Measurements from ENCODE around the gene BATF.

BATF gene

DNA sequence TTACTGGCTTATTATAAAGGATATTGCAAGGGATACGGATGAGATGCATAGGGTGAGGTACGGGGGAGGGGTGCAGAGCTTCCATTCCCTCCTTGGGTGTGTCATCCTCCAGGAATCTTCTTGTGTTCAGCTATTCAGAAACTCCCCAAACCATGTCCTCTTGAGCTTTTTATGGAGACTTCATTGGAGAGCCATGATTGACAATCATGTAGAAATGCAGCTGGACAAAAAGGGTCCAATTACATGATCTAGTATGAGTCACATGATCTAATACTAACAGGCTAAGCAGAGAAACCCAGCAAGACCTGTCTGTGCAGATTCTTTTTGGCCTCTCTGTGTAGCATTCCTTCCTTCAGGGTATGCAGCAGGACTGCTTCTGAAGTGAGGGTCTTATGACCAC is 32.2 kb downstream of the BATF start:
- TF ChIP-seq EGR1 (IDR thresholded peaks at IDR 0.05) = no peak
- TF ChIP-seq CREB1 (IDR thresholded peaks at IDR 0.05; ENCODE audit: low read depth) = no peak
- TF ChIP-seq EP300 (IDR thresholded peaks at IDR 0.05; ENCODE audit: borderline replicate concordance) = no peak
- TF ChIP-seq, protein P1, sequence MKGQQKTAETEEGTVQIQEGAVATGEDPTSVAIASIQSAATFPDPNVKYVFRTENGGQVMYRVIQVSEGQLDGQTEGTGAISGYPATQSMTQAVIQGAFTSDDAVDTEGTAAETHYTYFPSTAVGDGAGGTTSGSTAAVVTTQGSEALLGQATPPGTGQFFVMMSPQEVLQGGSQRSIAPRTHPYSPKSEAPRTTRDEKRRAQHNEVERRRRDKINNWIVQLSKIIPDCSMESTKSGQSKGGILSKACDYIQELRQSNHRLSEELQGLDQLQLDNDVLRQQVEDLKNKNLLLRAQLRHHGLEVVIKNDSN (IDR thresholded peaks at IDR 0.05) = peak; percentile 88
- peak; percentile 88 for TF ChIP-seq TEAD4 (IDR thresholded peaks at IDR 0.05)
- TF ChIP-seq, protein P2, sequence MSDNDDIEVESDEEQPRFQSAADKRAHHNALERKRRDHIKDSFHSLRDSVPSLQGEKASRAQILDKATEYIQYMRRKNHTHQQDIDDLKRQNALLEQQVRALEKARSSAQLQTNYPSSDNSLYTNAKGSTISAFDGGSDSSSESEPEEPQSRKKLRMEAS (IDR thresholded peaks at IDR 0.05) = peak; percentile 19; the same call in 1 of the 2 replicates
- TF ChIP-seq CEBPB (IDR thresholded peaks at IDR 0.05) = no peak
- no peak for TF ChIP-seq ZBTB7A (IDR thresholded peaks at IDR 0.05; ENCODE audit: low read depth)
- TF ChIP-seq TCF12 (IDR thresholded peaks at IDR 0.05; ENCODE audit: low read depth) = 0 out of 2 replicates have a peak, but pooled peaks have one; percentile 39
- no peak for TF ChIP-seq TAF1 (IDR thresholded peaks at IDR 0.05; ENCODE audit: low read depth)
- TF ChIP-seq NFIC (IDR thresholded peaks at IDR 0.05) = no peak
- TF ChIP-seq YY1 (IDR thresholded peaks at IDR 0.05; ENCODE audit: low read depth) = no peak
- no peak for TF ChIP-seq RAD21 (IDR thresholded peaks at IDR 0.05; ENCODE audit: low read depth)
- TF ChIP-seq FOXM1 (IDR thresholded peaks at IDR 0.05; ENCODE audit: borderline replicate concordance, low read depth) = no peak
- TF ChIP-seq, protein P3, sequence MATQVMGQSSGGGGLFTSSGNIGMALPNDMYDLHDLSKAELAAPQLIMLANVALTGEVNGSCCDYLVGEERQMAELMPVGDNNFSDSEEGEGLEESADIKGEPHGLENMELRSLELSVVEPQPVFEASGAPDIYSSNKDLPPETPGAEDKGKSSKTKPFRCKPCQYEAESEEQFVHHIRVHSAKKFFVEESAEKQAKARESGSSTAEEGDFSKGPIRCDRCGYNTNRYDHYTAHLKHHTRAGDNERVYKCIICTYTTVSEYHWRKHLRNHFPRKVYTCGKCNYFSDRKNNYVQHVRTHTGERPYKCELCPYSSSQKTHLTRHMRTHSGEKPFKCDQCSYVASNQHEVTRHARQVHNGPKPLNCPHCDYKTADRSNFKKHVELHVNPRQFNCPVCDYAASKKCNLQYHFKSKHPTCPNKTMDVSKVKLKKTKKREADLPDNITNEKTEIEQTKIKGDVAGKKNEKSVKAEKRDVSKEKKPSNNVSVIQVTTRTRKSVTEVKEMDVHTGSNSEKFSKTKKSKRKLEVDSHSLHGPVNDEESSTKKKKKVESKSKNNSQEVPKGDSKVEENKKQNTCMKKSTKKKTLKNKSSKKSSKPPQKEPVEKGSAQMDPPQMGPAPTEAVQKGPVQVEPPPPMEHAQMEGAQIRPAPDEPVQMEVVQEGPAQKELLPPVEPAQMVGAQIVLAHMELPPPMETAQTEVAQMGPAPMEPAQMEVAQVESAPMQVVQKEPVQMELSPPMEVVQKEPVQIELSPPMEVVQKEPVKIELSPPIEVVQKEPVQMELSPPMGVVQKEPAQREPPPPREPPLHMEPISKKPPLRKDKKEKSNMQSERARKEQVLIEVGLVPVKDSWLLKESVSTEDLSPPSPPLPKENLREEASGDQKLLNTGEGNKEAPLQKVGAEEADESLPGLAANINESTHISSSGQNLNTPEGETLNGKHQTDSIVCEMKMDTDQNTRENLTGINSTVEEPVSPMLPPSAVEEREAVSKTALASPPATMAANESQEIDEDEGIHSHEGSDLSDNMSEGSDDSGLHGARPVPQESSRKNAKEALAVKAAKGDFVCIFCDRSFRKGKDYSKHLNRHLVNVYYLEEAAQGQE (IDR thresholded peaks at IDR 0.05; ENCODE audit: low read depth) = no peak

DNA sequence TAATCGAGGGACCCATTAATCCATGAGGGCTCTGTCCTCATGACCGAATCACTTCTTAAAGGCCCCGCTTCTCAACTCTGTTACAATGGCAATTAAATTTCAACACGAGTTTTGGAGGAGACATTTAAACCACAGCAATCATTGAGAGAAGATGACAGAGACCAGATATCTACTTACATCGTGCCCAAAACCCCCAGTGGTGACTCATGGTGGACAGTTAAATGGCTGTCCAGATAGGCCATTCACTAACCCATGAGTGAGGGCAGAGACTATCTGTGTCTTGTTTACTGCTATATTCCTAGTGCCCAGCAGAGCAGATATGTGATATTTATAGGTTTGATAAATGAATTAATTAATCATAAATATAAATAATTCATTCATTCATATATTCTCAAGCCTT is 36.2 kb downstream of the BATF start:
- TF ChIP-seq RAD21 (IDR thresholded peaks at IDR 0.05; ENCODE audit: low read depth) (no peak), EGR1 (IDR thresholded peaks at IDR 0.05) (no peak), TAF1 (IDR thresholded peaks at IDR 0.05; ENCODE audit: low read depth) (no peak), FOXM1 (IDR thresholded peaks at IDR 0.05; ENCODE audit: borderline replicate concordance, low read depth) (no peak), EP300 (IDR thresholded peaks at IDR 0.05; ENCODE audit: borderline replicate concordance) (no peak), YY1 (IDR thresholded peaks at IDR 0.05; ENCODE audit: low read depth) (no peak), NFIC (IDR thresholded peaks at IDR 0.05) (no peak), CREB1 (IDR thresholded peaks at IDR 0.05; ENCODE audit: low read depth) (no peak), ZBTB7A (IDR thresholded peaks at IDR 0.05; ENCODE audit: low read depth) (no peak), TCF12 (IDR thresholded peaks at IDR 0.05; ENCODE audit: low read depth) (no peak), CEBPB (IDR thresholded peaks at IDR 0.05) (no peak), TEAD4 (IDR thresholded peaks at IDR 0.05) (no peak)
- TF ChIP-seq, protein P2 (IDR thresholded peaks at IDR 0.05) = no peak
- TF ChIP-seq, protein P3 (IDR thresholded peaks at IDR 0.05; ENCODE audit: low read depth) = no peak

DNA sequence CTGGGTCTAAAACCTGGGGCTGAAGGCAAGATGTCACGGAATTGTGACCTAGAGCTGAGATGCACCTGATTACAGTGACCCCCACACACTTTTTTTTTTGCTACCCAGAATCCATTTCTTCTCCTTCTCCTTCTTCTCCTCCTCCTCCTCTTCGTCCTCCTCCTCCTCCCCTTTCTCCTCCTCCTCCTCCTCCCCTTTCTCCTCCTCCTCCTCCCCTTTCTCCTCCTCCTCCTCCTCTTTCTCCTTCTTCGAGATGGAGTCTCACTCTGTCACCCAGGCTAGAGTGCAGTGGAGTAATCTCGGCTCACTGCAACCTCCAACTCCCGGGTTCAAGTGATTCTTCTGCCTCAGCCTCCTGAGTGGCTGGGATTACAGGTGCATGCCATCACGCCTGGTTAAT is 36.8 kb downstream of the BATF start:
- TF ChIP-seq TCF12 (IDR thresholded peaks at IDR 0.05; ENCODE audit: low read depth) = no peak
- no peak for TF ChIP-seq TEAD4 (IDR thresholded peaks at IDR 0.05)
- TF ChIP-seq CREB1 (IDR thresholded peaks at IDR 0.05; ENCODE audit: low read depth) = no peak
- TF ChIP-seq, protein P2 (IDR thresholded peaks at IDR 0.05) = no peak
- TF ChIP-seq TAF1 (IDR thresholded peaks at IDR 0.05; ENCODE audit: low read depth) = no peak
- TF ChIP-seq ZBTB7A (IDR thresholded peaks at IDR 0.05; ENCODE audit: low read depth) = no peak

DNA sequence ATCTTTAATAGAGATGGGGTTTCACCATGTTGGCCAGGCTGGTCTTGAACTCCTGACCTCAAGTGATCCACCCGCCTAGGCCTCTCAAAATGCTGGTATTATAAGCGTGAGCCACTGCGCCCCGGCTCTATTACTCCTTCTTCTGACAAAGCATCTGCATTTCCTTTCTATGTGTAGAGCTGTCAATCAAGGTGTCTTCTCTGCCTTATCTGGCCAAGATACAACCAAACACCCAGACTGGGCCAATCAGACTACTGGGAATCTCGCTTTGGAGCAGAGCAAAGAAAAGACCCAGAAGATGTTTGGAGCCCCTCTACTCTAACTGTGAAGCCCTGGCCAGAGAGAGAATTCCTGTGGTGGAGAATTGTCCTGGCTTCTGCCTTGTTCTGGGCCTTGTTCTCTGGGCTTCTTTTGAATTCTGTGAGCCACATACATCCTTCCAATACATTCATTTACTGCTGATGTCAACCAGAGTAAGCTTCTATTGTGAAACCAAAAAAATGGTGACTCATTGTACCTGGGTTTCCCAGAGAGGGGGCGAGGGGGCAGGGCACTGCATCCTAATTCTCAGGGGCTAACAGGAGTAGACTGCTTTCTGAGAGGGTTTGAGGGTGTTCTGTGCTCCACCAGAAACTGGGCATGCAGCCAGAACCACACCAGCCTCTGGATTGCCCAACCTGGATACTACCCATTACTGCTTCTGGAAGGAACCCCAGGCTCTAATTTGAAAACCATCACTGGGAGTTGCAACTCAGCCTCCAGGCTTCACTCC is 37.4 kb downstream of the BATF start:
- TF ChIP-seq EP300 (IDR thresholded peaks at IDR 0.05; ENCODE audit: borderline replicate concordance) (no peak), CEBPB (IDR thresholded peaks at IDR 0.05) (peak; percentile 71; the same call in 1 of the 2 replicates), NFIC (IDR thresholded peaks at IDR 0.05) (0 out of 2 replicates have a peak, but pooled peaks have one; percentile 18)

DNA sequence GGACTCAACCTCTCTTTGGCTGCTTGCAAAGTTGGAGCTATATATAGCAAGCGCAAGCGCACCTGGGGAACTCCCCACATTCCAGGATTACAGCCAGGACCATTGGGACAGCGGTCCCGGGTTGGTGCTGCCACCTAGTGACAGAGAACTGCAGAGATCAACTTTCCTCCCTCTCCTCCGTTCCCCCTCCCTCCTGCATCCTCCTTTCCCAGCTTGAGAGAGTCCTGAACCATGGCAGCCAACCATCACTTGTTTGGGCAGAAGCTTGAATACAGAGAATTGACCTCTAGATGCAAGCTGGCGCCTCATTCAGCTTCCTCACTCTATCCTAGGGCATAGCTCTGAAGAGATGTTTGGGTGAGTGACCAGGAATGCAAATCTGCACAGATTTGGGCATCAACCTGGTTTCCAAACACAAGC is 38.8 kb downstream of the BATF start:
- TF ChIP-seq CREB1 (IDR thresholded peaks at IDR 0.05; ENCODE audit: low read depth) = no peak
- peak; percentile 95 for TF ChIP-seq TEAD4 (IDR thresholded peaks at IDR 0.05)
- peak; percentile 96 for TF ChIP-seq RAD21 (IDR thresholded peaks at IDR 0.05; ENCODE audit: low read depth)
- peak; percentile 55 for TF ChIP-seq NFIC (IDR thresholded peaks at IDR 0.05)

DNA sequence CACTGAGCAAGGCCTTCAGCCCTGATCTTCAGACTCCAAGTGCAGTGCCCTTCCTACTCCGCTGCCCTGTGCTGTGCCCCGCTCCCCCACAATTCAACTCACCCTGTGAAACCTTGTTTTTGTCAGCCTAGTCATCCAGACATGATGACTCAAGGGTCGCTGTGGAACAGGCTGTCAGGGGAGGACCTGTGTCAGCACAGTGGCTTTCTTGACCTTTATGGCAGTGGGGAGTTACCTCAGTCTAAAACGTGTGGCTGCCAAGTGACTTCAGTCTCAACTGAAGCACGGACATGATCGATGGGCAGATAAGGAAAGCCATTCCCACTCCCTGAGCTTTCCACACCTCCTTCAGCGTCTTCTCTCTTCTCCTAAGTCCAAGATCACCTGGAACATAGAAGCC is 39.8 kb downstream of the BATF start:
- TF ChIP-seq ZBTB7A (IDR thresholded peaks at IDR 0.05; ENCODE audit: low read depth) (no peak), TEAD4 (IDR thresholded peaks at IDR 0.05) (no peak)

Data from Ishikawa (cell line).